Purkinje cell (primary cell): ENCODE data around the gene SRRM4. TPM values are rescaled to one million over a fixed set of nuclear protein-coding genes. Genes with fewer than 3 reads are reported as not detected.

Experiments used
- polyA plus RNA-seq: library from polyadenylated mRNA; unstranded; fragments of >200 nt; fragmentation: Nextera tagmentation; gene quantifications from 2 replicates; pipeline ENCODE4 v1.2.1, GENCODE V29; 2014

SRRM4 gene
- polyA plus RNA-seq, result 3.3 and 4.1 TPM in 2 replicates

GRCh38 chr12:118981285-118982211 is at the start of gene SRRM4:
Gene SRRM4 (plus strand): TSS chr12:118981541. CDS start chr12:118981883, 342 bp downstream.

GRCh38 chr12:119178544-119179334 is 197.4 kb downstream of the SRRM4 start, which contains the start of gene HSPB8:
Gene HSPB8 (plus strand): TSS chr12:119178931. CDS start chr12:119179313, 382 bp downstream.

Other genes starting within 250 kb of the SRRM4 start
- gene HSPB8, start 197.4 kb downstream of the SRRM4 start, polyA plus RNA-seq, result 16.1 and 17.8 TPM in 2 replicates